NCI-H2107 treated with DMSO at 0.1 percent for 48 hours (cell line): ENCODE data around the gene FAIM2.

Experiments
- DNase-seq: peaks from one replicate; lab custom pipeline; 2025; ENCODE audit not compliant: unreplicated experiment; lab: John Stamatoyannopoulos, UW

Gene FAIM2

DNA sequence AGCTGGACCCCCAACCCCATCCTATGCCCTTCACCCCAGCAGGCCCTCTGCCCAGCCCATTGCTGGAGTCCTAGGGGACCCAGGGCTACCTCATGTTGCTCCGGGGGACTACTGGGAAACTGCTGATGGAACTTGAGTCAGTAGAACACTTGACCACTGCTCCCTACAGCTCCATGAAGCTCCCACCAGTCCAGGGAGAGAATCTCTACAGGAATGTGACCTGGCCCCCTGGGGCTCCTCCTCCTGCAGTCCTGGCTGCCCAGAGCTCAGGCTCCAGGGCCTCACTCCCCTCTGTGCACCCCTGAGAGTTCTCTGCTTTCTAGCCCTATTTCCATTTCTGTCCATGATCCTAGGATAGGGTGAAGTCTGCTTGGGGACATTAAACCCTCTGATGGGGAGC lies 36.0 kb upstream of the FAIM2 start:
- DNase-seq: no peak

DNA sequence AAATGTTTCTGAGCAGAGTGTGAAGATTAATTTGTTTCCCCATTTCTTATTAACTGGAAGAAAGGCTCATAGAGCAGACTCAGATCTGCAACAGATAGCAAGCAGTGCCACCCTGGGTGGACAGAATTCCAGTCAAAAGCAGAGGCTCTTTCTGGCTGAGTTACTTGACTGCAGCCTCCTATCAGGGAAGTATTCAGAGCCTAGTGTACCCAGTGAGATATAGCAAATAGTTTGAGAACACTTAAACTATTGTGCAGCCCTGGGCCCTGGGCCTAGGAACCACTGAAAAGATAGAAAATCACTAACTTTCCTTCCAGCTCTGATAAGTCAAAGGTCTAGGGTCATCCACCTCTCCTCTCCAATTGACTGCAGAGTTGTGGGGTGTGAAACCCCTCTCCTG lies 35.6 kb upstream of the FAIM2 start:
- no peak for DNase-seq

DNA sequence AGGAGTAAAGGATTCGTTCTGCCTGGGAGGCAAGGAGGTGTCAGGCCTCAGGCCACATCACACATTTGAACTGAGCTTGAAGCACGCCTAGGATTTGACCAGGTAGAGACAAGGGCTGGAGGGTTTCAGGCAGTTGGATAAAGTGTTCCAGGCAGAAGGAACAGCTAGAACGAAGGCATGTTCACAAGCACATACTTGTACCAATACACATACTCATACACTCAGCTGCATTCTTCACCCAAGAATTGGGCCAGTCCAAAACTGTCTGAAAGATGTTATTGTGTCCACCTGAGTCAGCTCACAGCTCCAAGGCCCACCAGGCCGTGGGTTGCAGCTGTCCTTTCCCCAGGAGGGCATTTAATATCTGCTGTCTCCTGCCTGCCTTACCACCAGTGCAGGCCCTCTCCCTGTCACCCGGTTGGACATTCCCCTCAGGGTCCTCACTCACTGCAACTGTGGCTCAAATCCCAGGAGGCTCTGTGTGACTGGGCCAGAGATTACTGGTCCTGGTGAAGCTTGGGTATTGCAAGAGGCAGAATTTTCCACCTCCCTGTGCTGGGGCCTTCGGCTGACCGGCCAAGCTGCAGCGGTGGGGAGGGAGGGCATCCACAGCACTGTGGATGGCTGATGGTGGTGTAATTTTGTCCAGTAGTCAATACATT lies 34.1 kb upstream of the FAIM2 start:
- DNase-seq: no peak

DNA sequence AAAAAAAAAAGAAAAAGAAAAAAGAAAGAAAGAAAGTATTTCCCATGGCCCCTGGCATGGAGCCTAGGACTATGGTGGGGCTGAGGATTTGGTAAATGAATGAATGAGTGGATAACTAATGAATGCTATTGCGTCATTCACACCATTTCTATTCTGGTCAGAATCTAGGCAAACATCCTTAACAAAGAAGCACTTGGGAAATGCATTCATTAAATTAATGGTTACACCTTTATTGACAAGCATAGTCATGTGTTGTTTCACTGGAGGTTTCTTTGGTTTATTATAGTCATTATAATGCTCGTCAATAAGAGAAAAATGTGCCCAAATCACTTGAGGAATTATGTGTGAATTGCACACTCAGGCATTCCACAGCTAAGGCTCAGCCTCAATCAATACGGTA lies 33.2 kb upstream of the FAIM2 start:
- no peak for DNase-seq

DNA sequence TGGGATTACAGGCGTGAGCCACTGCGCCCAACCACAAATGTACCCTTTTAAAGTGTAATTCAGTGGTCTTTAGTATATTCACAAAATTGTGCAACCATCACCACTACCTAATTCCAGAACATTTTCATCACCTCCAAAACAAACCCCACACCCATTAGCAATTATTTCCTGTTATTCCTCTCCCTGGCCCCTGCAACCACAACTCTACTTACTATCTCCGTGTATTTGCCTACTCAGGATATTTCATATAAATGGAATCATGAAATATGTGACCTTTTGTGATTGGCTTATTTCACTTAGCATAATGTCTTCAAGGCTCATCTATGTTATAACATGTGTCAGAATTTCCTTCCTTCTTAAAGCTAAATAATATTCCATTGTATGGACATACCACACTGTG lies 30.8 kb upstream of the FAIM2 start:
- no peak for DNase-seq

DNA sequence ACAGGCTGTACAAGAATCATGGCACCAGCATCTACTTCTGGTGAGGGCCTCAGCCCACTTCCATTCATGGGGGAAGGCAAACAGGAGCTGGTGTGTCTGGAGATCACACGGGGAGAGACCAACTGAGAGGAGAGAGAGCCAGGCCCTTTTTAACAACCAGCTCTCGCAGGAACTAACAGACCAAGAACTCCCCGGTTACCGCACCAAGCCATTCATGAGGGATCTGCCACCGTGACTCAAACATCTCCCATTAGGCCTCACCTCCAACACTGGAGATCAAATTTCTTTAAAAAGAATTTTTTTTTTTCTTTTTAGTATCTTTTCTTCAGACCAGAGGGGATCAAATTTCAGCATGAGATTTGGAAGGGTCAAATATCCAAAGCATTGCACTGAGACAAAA lies 30.1 kb upstream of the FAIM2 start:
- DNase-seq: peak; percentile 64

DNA sequence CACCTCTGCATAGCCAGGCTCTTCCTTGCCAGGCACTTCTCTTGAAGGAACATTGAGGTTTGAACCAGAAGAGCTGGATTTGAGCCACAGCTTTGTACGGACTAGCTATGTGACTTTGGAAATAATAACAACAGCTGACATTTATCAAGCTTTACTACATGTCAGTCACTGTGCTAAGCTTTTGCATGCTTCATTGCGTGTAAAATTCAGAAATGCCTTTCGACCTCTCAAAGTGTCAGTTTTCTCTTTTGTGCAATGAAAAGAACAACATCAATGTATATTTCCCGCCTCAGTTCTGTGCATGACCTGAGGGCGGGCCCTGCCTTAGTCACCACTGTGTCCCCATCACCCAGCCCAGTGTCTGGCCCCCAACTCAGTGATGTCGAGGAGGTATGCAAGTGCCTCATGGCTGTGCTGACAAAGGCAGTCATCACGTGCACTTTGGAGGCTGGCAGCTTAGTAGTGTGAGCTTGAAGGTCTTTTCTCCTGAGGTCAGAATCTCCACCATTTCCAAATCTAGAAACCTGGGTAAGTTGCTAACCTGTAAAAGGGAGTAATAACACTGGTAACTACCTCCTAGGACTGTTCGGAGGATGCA lies 28.9 kb upstream of the FAIM2 start:
- no peak for DNase-seq

DNA sequence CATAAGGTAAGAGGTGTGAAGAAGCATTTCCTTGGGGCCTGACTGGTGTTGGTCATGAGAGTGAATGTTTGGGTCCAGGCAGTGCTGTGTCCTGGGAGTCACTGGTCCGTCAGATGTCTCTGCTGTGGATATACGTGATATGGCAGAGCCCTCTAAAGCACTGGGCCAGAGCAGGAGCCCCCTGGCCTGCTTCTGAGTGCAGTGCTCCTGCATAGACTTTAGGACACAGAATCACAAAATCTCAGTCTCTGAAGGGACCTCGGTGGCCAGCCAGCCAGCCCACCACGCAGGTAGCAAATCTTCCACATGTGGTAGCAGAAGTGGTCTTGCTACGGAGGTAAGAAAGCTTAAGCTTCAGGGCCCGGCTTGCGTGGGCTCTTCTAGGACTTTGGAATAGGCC lies 28.3 kb upstream of the FAIM2 start:
- DNase-seq: no peak

DNA sequence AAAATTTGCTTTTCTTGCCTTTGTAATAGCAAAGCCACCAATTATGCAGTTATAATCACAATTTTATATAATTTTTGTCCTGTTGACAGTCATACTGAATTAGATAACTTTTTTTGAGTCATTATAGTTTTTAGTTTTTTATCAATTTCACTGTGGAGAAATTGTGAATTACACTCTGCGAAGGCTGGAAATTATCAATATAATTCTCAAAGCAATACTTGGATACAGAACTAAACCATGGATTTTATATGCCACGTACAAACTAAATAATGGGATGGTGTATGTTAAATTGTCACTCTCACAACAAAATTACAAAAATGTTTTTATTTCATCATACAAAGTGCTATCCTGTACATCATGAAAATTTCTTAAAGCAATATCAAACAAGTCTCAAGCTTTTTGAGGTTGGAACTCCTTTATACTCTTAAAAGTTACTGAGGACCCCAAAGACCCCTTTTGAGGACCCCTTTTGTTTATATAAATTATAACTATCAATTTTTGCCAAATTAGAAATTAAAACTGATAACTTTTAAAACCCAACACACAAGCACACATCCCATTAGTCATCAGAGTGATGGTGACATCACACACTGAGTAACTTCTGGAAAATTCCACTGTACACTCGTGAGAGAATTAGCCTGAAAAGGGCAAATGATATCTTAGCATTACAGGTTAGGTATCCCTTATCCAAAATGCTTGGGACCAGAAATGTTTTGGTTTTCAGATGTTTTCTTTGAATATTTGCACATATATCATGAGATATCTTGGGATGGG lies 27.0 kb upstream of the FAIM2 start:
- DNase-seq: no peak

DNA sequence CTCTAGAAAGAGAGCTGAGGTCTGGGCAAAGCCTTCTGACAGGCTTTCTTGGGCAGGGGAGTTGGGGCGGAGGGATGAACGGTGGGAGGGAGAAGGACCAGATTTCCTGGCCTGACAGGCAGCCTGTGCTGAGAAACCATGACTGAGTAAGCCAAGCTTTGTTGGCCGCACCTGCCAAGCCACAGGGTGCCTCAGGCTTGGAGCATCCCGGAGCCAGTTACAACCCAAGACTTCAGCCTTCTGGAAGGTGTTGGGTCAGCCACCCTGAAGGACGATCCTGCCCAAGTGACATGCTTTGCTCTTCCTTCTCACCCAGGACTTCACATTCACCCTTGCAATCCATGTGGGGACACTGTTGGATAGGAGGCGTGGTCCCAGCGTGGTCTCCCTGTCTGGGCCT lies 25.9 kb upstream of the FAIM2 start:
- no peak for DNase-seq

DNA sequence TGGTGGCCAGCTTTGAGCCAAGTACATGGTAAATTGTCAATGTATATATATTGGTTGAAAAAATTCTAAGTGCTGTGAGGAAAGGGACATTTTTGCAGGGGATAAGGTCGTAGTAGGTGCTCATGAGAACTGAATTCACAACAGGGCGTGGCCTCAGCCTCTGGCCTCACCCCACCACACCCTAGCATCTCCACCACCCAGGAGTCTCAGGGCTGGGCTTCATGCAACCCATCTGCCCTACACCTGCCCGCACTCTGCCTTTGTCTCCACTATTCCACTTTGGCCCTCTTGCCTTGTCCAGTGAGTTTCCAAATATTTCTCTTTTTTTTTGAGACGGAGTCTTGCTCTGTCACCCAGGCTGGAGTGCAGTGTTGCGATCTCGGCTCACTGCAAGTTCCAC lies 24.8 kb upstream of the FAIM2 start:
- DNase-seq: no peak

DNA sequence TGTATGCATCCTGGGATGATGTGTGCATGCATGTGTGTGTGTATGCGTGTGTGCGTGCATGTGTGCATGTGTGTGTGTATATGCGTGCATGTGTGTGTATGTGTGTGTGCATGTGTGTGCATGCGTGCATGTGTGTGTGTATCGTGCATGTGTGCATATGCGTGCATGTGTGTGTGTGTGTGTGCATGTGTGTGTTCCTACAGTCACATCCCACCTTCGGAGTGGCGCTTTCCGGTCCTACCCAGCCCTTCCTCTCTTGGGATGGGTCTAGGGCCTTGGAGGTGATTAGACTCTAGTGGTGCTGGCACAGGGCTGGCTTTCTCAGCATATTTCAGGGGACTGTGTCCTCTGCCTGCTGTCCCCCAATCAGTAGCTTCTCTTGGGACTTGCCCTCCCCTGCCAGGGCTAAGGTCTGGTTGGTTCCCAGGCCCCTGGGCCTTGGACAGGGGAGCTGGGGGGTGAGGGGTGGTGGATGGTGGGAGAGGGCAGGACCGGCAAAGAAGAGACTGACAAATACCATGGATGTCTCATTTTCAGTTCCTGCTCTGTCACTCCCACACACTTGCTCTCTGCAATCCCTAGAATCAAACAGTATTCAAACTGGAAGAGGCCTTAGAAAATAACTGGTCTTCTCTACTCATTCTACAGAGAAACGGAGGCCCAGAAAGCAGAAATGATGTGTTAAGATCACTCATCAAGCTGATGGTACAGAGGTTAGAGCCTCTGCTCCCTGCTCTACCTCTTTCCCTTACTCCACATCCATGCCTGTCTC lies 21.9 kb upstream of the FAIM2 start:
- no peak for DNase-seq

DNA sequence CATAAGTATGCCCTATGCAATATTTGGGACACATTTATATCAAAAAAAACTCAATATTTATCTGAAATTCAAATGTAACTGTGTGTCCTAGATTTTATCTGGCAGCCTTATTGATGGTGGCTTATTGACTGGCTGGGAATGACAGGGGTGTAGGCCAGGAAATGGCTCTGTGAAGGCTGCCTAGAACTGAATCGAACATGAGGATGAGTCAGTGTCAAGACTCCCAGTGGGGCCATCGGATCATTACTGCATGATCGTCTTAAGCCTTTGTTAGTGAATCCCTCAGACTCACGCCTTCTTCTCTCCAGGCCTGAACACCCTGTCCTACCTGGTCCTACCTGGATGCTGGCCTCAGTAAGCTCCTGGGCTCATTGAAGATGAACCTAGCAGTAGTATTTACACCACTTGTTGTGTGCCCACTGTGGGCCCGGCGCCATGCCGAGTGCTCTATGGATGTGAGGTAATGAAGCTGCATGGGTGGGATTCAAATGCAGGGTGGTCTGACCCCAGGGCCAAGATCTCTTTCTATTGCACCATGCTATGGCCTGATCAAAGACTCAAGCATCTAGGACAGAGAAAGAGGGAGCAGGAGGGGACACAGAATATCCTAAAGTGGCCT lies 21.0 kb upstream of the FAIM2 start:
- no peak for DNase-seq

DNA sequence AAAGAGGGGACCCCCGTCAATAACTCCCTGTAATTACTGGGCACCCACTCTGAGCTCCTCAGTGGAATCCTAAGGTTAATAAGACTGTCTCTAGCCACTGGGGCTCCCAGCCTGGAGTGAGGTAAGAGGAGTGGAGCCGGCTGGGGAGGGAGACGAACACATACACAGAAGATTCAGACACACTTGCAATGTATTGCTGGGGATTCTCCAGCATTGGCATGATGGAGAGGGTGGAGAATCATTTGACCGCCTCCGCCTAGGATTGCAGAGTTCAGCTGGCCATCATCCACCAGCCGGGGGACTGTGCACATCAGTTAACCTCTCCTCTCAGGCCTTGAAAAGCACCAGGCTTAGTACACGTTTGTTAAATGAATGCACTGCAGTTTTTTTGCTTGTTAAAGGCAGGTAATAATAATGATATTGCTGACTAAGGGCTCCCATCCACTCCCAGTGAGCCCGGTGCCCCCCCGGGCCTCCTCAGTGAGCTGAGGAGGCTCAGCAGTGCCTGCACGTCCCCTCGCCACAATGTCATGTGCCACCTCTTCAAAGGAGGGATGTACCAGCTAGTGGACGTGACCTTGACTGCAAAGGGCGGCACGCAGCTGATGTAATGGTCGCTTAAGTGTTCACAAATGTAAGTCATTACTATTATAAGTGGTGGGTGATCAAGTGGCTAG lies 20.3 kb upstream of the FAIM2 start:
- no peak for DNase-seq

DNA sequence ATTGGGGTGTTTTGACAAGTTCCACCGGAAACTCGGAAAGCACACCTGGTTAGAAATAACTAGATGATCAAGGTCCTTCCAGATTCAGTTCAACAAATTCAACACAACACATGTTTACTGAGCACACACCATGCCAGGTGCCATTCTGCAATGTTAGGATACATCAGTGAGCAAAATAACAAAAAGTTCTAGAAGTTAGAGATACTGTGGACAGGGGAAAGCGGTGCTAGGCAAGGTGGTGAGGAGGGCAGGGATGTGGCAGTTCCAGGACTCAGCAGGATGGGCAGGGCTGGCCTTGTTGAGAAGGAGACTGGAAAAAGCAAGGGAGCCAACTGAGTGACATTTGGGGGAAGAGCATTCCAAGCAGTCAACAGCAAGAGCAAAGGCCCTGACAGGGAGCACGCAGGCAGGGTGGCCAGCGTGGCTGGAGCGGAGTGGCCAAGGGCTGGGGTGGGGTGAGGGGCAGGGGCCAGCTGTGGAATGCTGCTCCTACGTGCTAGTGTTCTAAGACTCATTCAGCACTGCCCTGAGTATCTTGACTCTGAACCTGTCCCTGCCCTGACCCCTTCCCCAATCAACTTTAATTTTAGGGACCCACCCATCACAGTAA lies 19.4 kb upstream of the FAIM2 start:
- DNase-seq: no peak

DNA sequence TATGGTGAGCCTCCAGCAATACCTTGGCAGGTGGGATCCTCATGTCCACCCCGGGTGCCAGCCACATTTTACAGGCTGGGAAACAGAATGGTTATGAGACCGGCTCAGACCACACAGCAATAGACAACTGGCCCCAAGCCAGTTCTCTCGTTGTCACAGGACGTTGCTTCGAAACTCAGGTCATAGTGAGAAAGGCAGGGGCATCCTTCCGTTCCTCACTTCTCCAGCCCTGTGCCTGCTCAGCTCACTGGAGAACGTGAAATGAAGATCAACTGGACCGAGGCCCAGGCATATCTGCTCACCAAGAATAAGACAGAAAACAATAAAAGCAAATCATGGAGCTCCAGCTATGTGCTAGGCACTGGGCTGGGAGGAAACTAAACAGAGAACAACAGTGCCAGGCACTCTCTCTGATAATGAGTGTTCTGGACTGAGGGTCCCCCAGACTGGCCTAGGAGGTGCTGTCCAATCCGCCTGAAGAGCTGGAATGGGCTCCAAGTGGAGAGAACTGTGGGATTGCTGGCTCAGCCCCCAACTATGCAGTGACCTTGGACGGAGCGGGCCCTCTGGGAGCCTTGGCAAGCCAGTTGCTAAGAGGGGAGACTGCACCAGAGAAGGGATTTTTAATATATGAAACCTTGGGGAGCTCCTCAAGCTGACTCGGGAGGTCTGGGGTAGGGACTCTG lies 18.8 kb upstream of the FAIM2 start:
- no peak for DNase-seq

DNA sequence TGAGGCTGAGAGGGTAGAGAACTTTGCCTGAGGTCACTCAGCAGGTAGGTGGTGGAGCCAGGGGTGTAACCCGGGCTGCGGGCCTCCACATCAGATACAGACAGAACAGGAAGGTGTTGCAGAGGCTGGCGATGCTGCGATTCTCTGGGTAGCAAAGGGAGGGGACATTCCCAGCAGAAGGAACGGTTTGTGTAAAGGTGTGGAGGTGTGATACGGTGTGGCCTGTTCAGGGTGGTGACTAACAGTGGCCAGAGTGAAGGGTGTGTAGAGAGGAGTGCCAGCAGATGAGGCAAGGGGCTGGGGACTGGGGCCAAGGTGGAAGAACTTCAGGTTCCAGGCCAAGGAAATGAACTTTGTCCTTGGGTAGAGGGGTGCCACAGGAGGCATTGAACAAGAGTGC lies 18.2 kb upstream of the FAIM2 start:
- no peak for DNase-seq

DNA sequence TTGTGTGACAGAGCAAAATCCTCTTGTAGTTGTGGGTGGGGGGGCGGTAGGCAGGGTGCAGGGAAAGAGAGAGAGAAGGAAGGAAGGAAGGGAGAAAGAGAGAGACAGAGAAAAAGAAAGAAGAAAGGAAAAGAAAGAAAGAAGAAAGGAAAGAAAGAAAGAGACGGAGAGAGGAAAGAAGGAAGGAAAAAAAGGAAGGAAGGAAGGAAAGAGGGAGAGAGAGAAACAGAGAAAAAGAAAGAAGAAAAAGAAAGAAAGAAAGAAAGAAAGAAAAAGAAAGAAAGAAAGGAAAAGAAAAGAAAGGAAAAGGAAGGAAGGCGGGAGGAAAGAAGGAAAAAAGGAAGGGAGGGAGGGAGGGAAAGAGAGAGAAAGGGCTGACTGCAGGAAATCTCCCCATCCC lies 17.6 kb upstream of the FAIM2 start:
- no peak for DNase-seq

DNA sequence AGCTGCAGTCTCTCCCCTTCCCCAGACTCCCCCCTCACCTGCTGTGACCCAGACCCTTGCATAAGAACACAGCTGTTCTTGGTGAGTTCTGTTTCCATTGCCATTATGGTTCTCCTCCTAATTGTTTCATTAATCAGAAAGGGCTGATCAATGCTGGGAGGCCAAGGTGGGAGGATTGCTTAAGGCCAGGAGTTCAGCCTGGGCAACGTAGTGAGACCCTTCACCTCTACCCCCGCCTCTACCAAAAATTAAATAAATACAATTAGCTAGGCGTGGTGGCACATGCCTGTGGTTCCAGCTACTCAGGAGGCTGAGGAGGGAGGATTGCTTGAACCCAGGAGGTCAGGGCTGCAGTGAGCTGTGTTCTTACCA lies 17.2 kb upstream of the FAIM2 start:
- DNase-seq: no peak
